GM06990 (cell line): ENCODE data around the gene SLC7A9.

Source experiments
- DNase-seq: peaks from one replicate; pipeline ENCODE4 v3.0.0-alpha.2; 2011; ENCODE audit not compliant: insufficient read length; ENCODE audit errors: extremely low read depth
- H3K27me3 ChIP-seq: replicated peaks from 2 replicates; pipeline ENCODE4 v1.6.0; 2011; ENCODE audit warnings: low read length; ENCODE audit not compliant: control insufficient read depth, insufficient read depth
- H3K36me3 ChIP-seq: 2 replicates; pipeline ENCODE4 v1.5.1; 2011; ENCODE audit warnings: low read length; ENCODE audit not compliant: control insufficient read depth, insufficient read depth
- H3K4me3 ChIP-seq: replicated peaks from 2 replicates; pipeline ENCODE4 v1.5.1; 2011; ENCODE audit warnings: low read depth, mild to moderate bottlenecking, control low read depth, low read length
- CTCF ChIP-seq: IDR thresholded peaks from 2 replicates; pipeline ENCODE4 v1.5.1; 2011; ENCODE audit warnings: low read length, control low read depth, mild to moderate bottlenecking, inconsistent platforms; ENCODE audit not compliant: insufficient read depth, poor library complexity, severe bottlenecking

Gene SLC7A9

GRCh38 chr19:32818536-32818935 lies 51.0 kb downstream of the SLC7A9 start:
- H3K4me3 ChIP-seq, result no peak overlapping the region
- H3K36me3 ChIP-seq, result no peaks in the 10 kb centered on the region
- no peak for DNase-seq
- no peaks in the 10 kb centered on the region for H3K27me3 ChIP-seq
- TF ChIP-seq CTCF, result no peak

- Histone ChIP-seq H3K4me3 (no peak overlapping the region), H3K27me3 (no peaks in the 10 kb centered on the region), H3K36me3 (no peaks in the 10 kb centered on the region)
- DNase-seq, result no peak
- TF ChIP-seq CTCF, result no peak
Measured at GRCh38 chr19:32817569-32818476, 51.7 kb downstream of the SLC7A9 start.

- DNase-seq, result no peak
- TF ChIP-seq CTCF, result no peak
- no peak overlapping the region for H3K4me3 ChIP-seq
- no peaks in the 10 kb centered on the region for H3K36me3 ChIP-seq
- H3K27me3 ChIP-seq, result no peaks in the 10 kb centered on the region
Measured at GRCh38 chr19:32816555-32817099, 52.9 kb downstream of the SLC7A9 start.

- Histone ChIP-seq H3K27me3 (no peaks in the 10 kb centered on the region), H3K36me3 (no peaks in the 10 kb centered on the region), H3K4me3 (no peak overlapping the region)
- TF ChIP-seq CTCF, result no peak
- DNase-seq, result no peak
Measured at GRCh38 chr19:32814624-32815023, 54.9 kb downstream of the SLC7A9 start.

- no peak for DNase-seq
- no peak overlapping the region for H3K4me3 ChIP-seq
- H3K27me3 ChIP-seq, result no peaks in the 10 kb centered on the region
- no peaks in the 10 kb centered on the region for H3K36me3 ChIP-seq
- no peak for TF ChIP-seq CTCF
Measured at GRCh38 chr19:32813862-32814425, 55.6 kb downstream of the SLC7A9 start.
